ENCODE measurements around the gene HOXC5.
A peak's percentile ranks its signal among the peaks of the same experiment; 100 is the strongest.

Gene HOXC5

GRCh38 chr12:54012631-54013409 is 20.0 kb upstream of the HOXC5 start:
- H3K4me3 ChIP-seq (ENCODE audit: control insufficient read depth, low read depth, low read length): no peak overlapping the region
- DNase-seq (ENCODE audit: low read depth): no peak

DNA sequence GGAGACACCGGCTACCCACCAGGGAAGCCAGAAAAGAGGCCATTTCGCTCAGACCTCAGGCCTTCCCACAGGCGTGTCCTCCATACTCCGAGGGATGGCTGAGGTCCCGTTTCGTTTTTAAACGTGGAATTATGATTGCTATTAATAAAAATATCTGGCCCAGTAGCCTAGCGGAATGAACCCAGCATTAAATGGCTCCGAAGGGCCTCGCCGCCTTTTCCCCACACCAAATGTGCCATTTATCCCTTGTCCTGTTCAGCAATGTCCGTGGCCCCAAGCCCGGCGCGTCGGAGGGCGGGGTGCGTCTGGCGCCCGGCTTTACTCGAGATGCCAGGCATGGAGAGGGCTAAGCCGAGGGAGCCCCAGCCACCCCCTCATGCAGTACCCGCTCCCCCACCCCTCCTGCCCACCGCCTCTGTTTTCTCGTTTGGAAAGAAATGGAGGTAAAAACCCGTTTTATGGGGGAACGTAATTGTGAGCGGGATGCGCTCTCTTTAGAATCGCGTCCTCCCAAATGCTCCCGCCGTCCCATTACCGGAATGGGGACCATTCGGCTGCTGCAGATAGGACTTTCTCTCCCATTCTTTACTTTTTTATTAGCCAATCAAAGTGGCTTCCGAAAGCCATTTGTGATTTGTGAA is 18.4 kb upstream of the HOXC5 start:
- DNase-seq (ENCODE audit: low read depth): no peak
- no peak overlapping the region for H3K4me3 ChIP-seq (ENCODE audit: control insufficient read depth, low read depth, low read length)
- TF ChIP-seq, protein P1, sequence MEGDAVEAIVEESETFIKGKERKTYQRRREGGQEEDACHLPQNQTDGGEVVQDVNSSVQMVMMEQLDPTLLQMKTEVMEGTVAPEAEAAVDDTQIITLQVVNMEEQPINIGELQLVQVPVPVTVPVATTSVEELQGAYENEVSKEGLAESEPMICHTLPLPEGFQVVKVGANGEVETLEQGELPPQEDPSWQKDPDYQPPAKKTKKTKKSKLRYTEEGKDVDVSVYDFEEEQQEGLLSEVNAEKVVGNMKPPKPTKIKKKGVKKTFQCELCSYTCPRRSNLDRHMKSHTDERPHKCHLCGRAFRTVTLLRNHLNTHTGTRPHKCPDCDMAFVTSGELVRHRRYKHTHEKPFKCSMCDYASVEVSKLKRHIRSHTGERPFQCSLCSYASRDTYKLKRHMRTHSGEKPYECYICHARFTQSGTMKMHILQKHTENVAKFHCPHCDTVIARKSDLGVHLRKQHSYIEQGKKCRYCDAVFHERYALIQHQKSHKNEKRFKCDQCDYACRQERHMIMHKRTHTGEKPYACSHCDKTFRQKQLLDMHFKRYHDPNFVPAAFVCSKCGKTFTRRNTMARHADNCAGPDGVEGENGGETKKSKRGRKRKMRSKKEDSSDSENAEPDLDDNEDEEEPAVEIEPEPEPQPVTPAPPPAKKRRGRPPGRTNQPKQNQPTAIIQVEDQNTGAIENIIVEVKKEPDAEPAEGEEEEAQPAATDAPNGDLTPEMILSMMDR (IDR thresholded peaks at IDR 0.05; ENCODE audit: control insufficient read depth, insufficient read depth, low read depth, low read length, missing control alignments): no peak

More at GRCh38 chr12:54012631-54013409, 20.0 kb upstream of the HOXC5 start:
- TF ChIP-seq, protein P1 (IDR thresholded peaks at IDR 0.05; ENCODE audit: control insufficient read depth, insufficient read depth, low read depth, low read length, missing control alignments): no peak

- no peak for DNase-seq (ENCODE audit: low read depth)
- TF ChIP-seq, protein P1 (IDR thresholded peaks at IDR 0.05; ENCODE audit: control insufficient read depth, insufficient read depth, low read depth, low read length, missing control alignments): no peak
- no peak overlapping the region for H3K4me3 ChIP-seq (ENCODE audit: control insufficient read depth, low read depth, low read length)
These were observed 17.6 kb upstream of the HOXC5 start for GRCh38 chr12:54015018-54015931.

GRCh38 chr12:54016051-54016450 is 16.8 kb upstream of the HOXC5 start:
- no peak for DNase-seq (ENCODE audit: low read depth)
- TF ChIP-seq, protein P1 (IDR thresholded peaks at IDR 0.05; ENCODE audit: control insufficient read depth, insufficient read depth, low read depth, low read length, missing control alignments): no peak
- peak overlapping the region; percentile 77 for H3K4me3 ChIP-seq (ENCODE audit: control insufficient read depth, low read depth, low read length)

GRCh38 chr12:54016478-54016964 is 16.3 kb upstream of the HOXC5 start:
- peak overlapping the region; percentile 77 for H3K4me3 ChIP-seq (ENCODE audit: control insufficient read depth, low read depth, low read length)
- TF ChIP-seq, protein P1 (IDR thresholded peaks at IDR 0.05; ENCODE audit: control insufficient read depth, insufficient read depth, low read depth, low read length, missing control alignments): no peak
- DNase-seq (ENCODE audit: low read depth): peak; percentile 73
